ENCODE results near the gene F10. TPM values are rescaled to one million over a fixed set of nuclear protein-coding genes. Genes with fewer than 3 reads are reported as not detected.
A peak's percentile ranks its signal among the peaks of the same experiment; 100 is the strongest.
"Not testable (repeated sequence)": the region's sequence is repeated elsewhere in the genome, so short reads cannot be mapped to it uniquely, and the experiment has no call there.

F10 gene
- total RNA-seq, 2 donors from 2014 or later, result 1.0 TPM; not detected in 1

DNA sequence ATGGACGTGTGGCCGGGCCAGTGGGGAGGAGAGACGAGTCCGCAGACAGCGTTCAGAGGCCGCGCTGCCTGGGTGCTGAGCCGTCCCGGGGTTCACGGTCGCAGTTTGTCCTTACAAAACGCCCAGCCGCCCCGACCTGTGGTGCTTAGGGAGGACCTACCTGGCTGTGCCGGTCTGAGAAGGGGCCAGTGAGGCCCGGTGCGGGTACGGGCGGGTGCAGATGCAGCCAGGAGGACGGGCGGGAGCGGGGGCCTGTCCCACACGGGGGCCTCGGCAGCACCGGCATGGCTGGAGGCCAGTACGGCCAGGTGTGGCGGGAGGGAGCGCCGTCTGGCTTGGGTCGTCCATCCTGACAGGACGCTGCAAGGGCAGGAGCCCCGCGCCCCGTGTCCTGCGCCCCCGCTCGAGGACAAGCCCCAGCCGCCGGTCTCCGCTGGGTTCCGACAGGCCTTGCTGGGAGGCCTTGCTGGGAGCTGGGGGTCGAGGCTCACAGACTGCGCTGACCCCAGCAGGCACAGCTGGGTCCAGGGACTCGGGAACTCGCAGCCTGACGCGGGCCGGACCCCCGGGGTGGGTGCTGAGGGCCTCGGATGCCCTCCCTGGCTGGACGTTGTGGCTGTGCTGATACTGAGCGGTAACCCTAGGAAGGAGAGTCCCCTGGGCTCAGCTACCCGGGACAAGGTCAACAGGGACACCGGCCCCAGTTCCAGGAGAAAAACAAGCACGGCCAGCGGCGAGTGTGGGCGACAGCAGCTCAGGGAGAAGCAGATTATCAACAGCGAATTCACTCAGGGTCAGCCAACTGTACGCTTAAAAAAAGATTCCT lies 30.6 kb downstream of the F10 start:
- peaks cover 16% of the 10 kb centered on the region for H3K36me3 Mint-ChIP-seq (ENCODE audit: low read depth)
- H3K4me3 Mint-ChIP-seq, result peak overlapping the region; percentile 94
- ATAC-seq (replicated peaks), result peak; percentile 38
- H3K27ac Mint-ChIP-seq, result peak overlapping the region; percentile 94
- peaks cover 6% of the 10 kb centered on the region for H3K9me3 Mint-ChIP-seq
- peaks cover 10% of the 10 kb centered on the region for H3K4me1 Mint-ChIP-seq
- peaks cover 7% of the 10 kb centered on the region for H3K27me3 Mint-ChIP-seq

- H3K4me3 Mint-ChIP-seq, result peak overlapping the region; percentile 94
- ATAC-seq (replicated peaks), result peak; percentile 61
- H3K4me1 Mint-ChIP-seq, result peaks cover 10% of the 10 kb centered on the region
- H3K27me3 Mint-ChIP-seq, result peaks cover 7% of the 10 kb centered on the region
- peaks cover 6% of the 10 kb centered on the region for H3K9me3 Mint-ChIP-seq
- peaks cover 16% of the 10 kb centered on the region for H3K36me3 Mint-ChIP-seq (ENCODE audit: low read depth)
- H3K27ac Mint-ChIP-seq, result peak overlapping the region; percentile 51
These were observed 31.5 kb downstream of the F10 start for GRCh38 chr13:113153810-113154748.

DNA sequence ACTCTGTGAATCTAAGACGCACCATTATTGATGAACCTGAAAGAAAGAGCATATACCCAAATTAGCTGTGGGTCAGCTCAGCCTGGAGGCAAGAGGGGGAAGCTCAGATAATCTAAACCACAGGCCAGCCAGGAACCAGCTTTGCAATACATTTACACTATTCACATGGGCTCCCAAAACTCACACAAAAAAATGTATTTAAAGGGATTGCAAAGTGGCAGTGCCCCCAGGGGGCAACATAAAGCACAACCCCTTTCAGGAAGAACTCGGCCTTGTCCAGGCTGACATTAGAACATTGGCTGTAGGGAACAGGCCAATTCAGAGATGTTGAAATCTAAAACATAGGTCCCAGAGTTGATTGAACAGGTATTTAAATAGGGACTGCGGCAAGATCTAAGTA lies 32.6 kb downstream of the F10 start:
- ATAC-seq (replicated peaks), result no peak

DNA sequence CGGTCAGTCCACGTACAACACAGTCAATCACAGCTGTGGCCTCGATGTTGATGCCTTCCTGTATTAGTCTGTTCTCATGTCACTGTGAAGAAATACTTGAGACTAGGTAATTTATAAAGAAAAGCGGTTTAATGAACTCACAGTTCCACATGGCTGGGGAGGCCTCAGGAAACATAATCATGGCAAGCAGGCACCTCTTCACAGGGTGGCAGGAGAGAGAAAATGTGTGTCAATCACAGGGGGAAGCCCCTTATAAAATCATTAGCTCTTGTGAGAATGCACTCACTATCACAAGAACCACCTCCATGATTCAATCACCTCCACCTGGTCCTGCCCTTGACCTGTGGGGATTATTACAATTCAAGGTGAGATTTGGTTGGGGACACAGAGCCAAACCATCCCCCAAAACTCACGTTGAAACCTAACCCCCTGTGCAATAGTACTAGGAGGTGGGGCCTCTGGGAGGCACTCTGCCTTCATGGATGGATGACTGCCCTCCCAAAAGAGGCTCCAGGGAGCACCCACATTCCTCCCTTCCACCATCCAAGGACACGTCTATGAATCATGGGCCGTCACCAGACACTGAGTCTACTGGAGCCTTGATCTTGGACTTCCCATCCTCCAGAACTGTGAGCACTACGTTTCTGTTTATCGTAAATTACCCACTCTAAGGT lies 33.5 kb downstream of the F10 start:
- H3K4me3 Mint-ChIP-seq, result no peak overlapping the region
- ATAC-seq (replicated peaks), result no peak
- H3K27ac Mint-ChIP-seq, result no peak overlapping the region
- peaks cover 6% of the 10 kb centered on the region for H3K9me3 Mint-ChIP-seq
- H3K27me3 Mint-ChIP-seq, result peaks cover 7% of the 10 kb centered on the region
- H3K36me3 Mint-ChIP-seq (ENCODE audit: low read depth), result peaks cover 16% of the 10 kb centered on the region
- peaks cover 10% of the 10 kb centered on the region for H3K4me1 Mint-ChIP-seq

More for the DNA sequence above, 32.6 kb downstream of the F10 start:
- Mint-ChIP-seq H3K4me1 (peaks cover 10% of the 10 kb centered on the region), H3K9me3 (peaks cover 6% of the 10 kb centered on the region), H3K27ac (peak overlapping the region; percentile 51), H3K4me3 (peak overlapping the region; percentile 32), H3K36me3 (ENCODE audit: low read depth) (peaks cover 16% of the 10 kb centered on the region), H3K27me3 (peaks cover 7% of the 10 kb centered on the region)

DNA sequence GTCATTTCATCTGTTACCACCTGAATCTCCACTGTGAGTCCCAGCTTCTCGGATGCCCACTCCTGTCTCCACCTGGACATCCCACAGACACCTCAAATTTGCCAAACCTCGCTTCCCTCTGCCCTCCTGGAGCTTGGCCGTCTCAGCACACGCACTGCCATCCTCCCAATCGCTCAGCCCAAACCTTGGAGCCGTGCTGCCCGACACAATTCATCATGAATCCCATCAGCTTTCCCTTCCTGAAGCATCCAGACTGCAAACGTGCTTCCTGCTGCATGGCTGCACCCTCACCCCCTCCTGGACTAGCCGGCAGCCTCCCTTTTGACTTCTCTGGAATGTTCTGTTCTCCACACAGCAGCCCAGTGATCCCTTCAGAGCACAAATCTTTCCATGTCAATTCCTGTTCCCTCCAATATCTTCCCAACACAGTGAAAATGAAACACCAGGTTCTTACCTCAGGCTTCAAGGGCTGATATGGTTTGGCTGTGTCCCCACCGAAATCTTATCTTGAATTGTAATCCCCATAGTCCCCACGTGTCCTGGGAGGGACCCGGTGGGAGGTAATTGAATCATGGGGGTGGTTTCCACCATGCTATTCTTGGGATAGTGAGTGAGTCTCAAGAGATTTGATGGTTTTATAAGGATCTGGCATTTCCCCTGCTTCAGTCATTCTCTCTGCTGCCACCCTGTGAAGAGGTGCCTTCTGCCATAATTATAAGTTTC lies 34.8 kb downstream of the F10 start:
- peaks cover 6% of the 10 kb centered on the region for H3K9me3 Mint-ChIP-seq
- no peak overlapping the region for H3K4me3 Mint-ChIP-seq
- no peak for ATAC-seq (replicated peaks)

DNA sequence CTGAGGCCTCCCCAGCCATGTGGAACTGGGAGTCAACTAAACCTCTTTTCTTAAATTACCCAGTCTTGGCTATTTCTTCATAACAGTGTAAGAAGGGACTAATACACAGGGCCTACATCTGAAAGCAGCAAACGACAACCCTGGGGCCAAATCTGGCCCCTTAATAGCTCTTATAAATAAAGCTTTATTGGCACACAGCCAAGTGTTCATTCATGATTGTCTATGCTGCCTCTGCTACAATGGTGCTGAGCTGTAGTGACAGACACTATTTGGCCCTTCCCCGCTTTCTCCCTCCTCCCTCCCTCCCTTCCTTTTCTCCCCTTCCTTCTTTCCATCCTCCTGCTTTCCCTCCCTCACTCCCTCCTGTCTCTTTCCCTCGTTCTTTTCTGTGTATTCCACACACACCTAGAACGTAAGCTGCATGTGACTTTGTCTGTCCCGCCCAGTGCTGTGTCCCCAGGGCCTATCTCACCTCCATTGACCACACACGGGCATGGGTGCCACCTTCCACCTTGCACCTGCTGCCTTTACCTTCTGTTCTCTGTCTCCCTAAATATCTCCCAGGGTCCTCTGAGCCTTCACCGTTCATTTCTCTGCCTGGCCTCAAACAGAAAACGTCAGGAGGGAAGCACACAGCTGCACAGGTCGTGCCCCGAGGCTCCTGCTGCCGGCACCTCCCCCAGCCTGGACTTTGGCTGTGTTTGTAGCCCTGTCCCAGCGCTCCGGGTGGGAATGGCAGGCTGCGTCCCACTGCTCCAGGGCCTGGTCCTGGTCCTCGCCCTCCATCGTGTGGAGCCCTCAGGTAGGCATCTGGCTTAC lies 35.5 kb downstream of the F10 start, which contains the start of gene PROZ:
Gene PROZ, plus strand, starts transcription at position 720 of the 819 bp plus-strand sequence. Its CDS starts 13 bp downstream, at position 733.
- peaks cover 5% of the 10 kb centered on the region for H3K36me3 Mint-ChIP-seq (ENCODE audit: low read depth)
- no peak within 1 kb of the TSS for H3K27ac Mint-ChIP-seq
- H3K9me3 Mint-ChIP-seq, result peaks cover 6% of the 10 kb centered on the region
- no peaks in the 10 kb centered on the region for H3K4me1 Mint-ChIP-seq
- no peaks in the 10 kb centered on the region for H3K27me3 Mint-ChIP-seq
- H3K4me3 Mint-ChIP-seq, result no peak within 1 kb of the TSS
- no peak for ATAC-seq (replicated peaks)

More for the DNA sequence above, 34.8 kb downstream of the F10 start:
- Mint-ChIP-seq H3K27me3 (peaks cover 5% of the 10 kb centered on the region), H3K4me1 (peaks cover 6% of the 10 kb centered on the region), H3K36me3 (ENCODE audit: low read depth) (peaks cover 13% of the 10 kb centered on the region), H3K27ac (no peak overlapping the region)

GRCh38 chr13:113158946-113159345 lies 36.3 kb downstream of the F10 start:
- Mint-ChIP-seq H3K36me3 (ENCODE audit: low read depth) (peaks cover 5% of the 10 kb centered on the region), H3K27ac (no peak overlapping the region), H3K27me3 (no peaks in the 10 kb centered on the region), H3K4me1 (no peaks in the 10 kb centered on the region), H3K9me3 (peaks cover 6% of the 10 kb centered on the region), H3K4me3 (no peak overlapping the region)
- no peak for ATAC-seq (replicated peaks)

- ATAC-seq (replicated peaks), result no peak
- Mint-ChIP-seq H3K36me3 (ENCODE audit: low read depth) (peaks cover 4% of the 10 kb centered on the region), H3K9me3 (peaks cover 6% of the 10 kb centered on the region), H3K4me1 (peaks cover 2% of the 10 kb centered on the region), H3K27me3 (no peaks in the 10 kb centered on the region), H3K27ac (no peak overlapping the region), H3K4me3 (peak overlapping the region; percentile 63)
These were observed 37.1 kb downstream of the F10 start for GRCh38 chr13:113159701-113160100.

- Mint-ChIP-seq H3K27ac (peak overlapping the region; percentile 83), H3K36me3 (ENCODE audit: low read depth) (peaks cover 2% of the 10 kb centered on the region), H3K27me3 (no peaks in the 10 kb centered on the region), H3K4me1 (peaks cover 14% of the 10 kb centered on the region), H3K4me3 (peak overlapping the region; percentile 63), H3K9me3 (no peaks in the 10 kb centered on the region)
- ATAC-seq (replicated peaks), result no peak
These were observed 38.4 kb downstream of the F10 start for GRCh38 chr13:113160983-113161382.

GRCh38 chr13:113161433-113161832 lies 38.8 kb downstream of the F10 start:
- ATAC-seq (replicated peaks), result peak; percentile 22
- H3K36me3 Mint-ChIP-seq (ENCODE audit: low read depth), result peaks cover 6% of the 10 kb centered on the region
- no peaks in the 10 kb centered on the region for H3K9me3 Mint-ChIP-seq
- H3K27me3 Mint-ChIP-seq, result no peaks in the 10 kb centered on the region
- H3K27ac Mint-ChIP-seq, result peak overlapping the region; percentile 83
- H3K4me3 Mint-ChIP-seq, result peak overlapping the region; percentile 63
- H3K4me1 Mint-ChIP-seq, result peaks cover 19% of the 10 kb centered on the region

DNA sequence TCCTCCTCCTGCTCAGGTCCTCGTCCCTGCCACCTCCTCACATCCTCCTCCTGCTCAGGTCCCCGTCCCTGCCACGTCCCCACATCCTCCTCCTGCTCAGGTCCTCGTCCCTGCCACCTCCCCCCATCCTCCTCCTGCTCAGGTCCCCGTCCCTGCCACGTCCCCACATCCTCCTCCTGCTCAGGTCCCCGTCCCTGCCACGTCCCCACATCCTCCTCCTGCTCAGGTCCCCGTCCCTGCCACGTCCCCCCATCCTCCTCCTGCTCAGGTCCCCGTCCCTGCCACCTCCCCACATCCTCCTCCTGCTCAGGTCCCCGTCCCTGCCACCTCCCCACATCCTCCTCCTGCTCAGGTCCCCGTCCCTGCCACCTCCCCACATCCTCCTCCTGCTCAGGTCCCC lies 39.4 kb downstream of the F10 start:
- not testable (repeated sequence) for H3K27me3 Mint-ChIP-seq; H3K36me3 Mint-ChIP-seq (ENCODE audit: low read depth); ATAC-seq (replicated peaks); H3K4me3 Mint-ChIP-seq; H3K9me3 Mint-ChIP-seq; H3K27ac Mint-ChIP-seq
- peaks cover 21% of the 10 kb centered on the region for H3K4me1 Mint-ChIP-seq

DNA sequence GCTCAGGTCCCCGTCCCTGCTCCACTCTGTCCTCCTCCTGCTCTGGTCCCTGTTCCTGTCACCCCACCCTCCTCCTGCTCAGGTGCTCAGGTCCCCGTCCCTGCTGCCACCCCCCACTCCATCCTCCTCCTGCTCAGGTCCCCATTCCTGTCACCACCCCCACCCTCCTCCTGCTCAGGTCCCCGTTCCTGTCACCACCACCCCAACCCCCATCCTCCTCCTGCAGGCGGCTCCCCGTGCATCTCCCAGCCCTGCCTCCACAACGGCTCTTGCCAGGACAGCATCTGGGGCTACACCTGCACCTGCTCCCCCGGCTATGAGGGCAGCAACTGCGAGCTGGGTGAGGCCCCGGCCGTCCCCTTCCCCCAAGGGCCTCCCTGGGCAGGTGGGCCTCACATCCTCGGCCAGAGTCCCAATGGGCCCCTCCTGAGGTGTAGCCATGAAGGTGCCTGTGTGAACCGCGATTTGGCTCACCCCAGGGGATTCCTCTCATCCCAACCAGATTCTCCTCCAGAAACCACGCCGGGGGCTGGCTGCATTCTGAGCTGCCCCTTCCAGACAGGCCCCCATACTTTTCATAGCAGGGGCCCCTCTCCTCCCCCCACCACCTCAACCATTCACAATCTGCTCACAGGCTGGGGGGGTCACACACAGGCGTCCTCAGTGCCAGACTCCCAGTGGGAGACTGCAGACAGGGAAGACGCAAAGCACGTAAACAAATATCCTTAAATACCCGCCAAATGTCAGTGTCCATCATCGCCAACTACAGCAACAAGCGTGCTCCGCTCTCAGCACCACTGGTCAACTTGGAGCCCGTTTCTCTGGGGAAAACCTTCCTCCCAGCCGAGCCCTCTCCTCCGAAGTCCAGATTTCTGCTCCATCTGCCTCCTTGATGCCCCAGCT lies 40.4 kb downstream of the F10 start:
- peak overlapping the region; percentile 67 for H3K27ac Mint-ChIP-seq
- H3K4me3 Mint-ChIP-seq, result peak overlapping the region; percentile 65
- ATAC-seq (replicated peaks), result peak; percentile 32
- no peaks in the 10 kb centered on the region for H3K27me3 Mint-ChIP-seq
- peaks cover 21% of the 10 kb centered on the region for H3K4me1 Mint-ChIP-seq
- peaks cover 12% of the 10 kb centered on the region for H3K36me3 Mint-ChIP-seq (ENCODE audit: low read depth)
- H3K9me3 Mint-ChIP-seq, result peaks cover 4% of the 10 kb centered on the region
